Liver (tissue), 9 donors: ENCODE measurements around the gene ARSB. TPM values are rescaled to one million over a fixed set of nuclear protein-coding genes. Genes with fewer than 3 reads are reported as not detected.

Source experiments
- DNase-seq: peaks from one replicate; pipeline ENCODE4 v3.0.0-alpha.2; 2017; ENCODE audit warnings: low spot score
- H3K27ac ChIP-seq, 2 donors: one replicate each; pipeline ENCODE4 v1.7.0; 2013; ENCODE audit warnings: inconsistent platforms in 2 of 2, low read length in 2 of 2, control low read depth in 1 of 2, low read depth in 1 of 2, mild to moderate bottlenecking in 1 of 2
- H3K27me3 ChIP-seq, 4 donors: one replicate each; pipeline versions ENCODE4 v1.6.1 to v1.7.0; 2013; ENCODE audit warnings: low read length in 3 of 4, inconsistent platforms in 1 of 4, mild to moderate bottlenecking in 1 of 4, moderate library complexity in 1 of 4; ENCODE audit not compliant: control insufficient read depth in 4 of 4, insufficient read depth in 4 of 4
- H3K36me3 ChIP-seq, 4 donors: one replicate each; pipeline versions ENCODE4 v1.6.1 to v1.7.0; 2013; ENCODE audit warnings: low read length in 3 of 4, mild to moderate bottlenecking in 3 of 4, low read depth in 1 of 4, moderate library complexity in 1 of 4; ENCODE audit not compliant: control insufficient read depth in 4 of 4, insufficient read depth in 3 of 4
- H3K4me1 ChIP-seq, 4 donors: one replicate each; pipeline versions ENCODE4 v1.6.1 to v1.7.0; 2013; ENCODE audit warnings: low read length in 3 of 4, mild to moderate bottlenecking in 3 of 4, moderate library complexity in 1 of 4; ENCODE audit not compliant: control insufficient read depth in 4 of 4, insufficient read depth in 4 of 4
- H3K4me3 ChIP-seq, 3 donors: one replicate each; pipeline versions ENCODE4 v1.6.1 to v1.7.0; 2013; ENCODE audit warnings: low read length in 3 of 3, control low read depth in 1 of 3, low read depth in 1 of 3, mild to moderate bottlenecking in 1 of 3
- H3K9ac ChIP-seq, 2 donors: one replicate each; pipeline ENCODE4 v1.7.0; 2013; ENCODE audit warnings: low read length in 2 of 2, mild to moderate bottlenecking in 2 of 2, moderate library complexity in 2 of 2, control low read depth in 1 of 2, low read depth in 1 of 2
- H3K9me3 ChIP-seq, 4 donors: one replicate each; pipeline versions ENCODE4 v1.6.1 to v1.7.0; 2013; ENCODE audit warnings: low read length in 3 of 4; ENCODE audit not compliant: control insufficient read depth in 4 of 4
- EGR1 ChIP-seq, 2 donors: IDR thresholded peaks; 2 replicates each; pipeline ENCODE4 v1.6.1; 2016 to 2018; ENCODE audit warnings: antibody characterized with exemption in 2 of 2, low read depth in 2 of 2
- FOXA2 ChIP-seq: IDR thresholded peaks from 2 replicates; pipeline ENCODE4 v1.6.1; 2016; ENCODE audit warnings: antibody characterized with exemption
- GABPA ChIP-seq, 2 donors: IDR thresholded peaks in 1 of 2; conservative IDR thresholded peaks in 1 of 2; 2 replicates each; pipeline ENCODE4 v1.6.1; 2016; ENCODE audit warnings: antibody characterized with exemption in 2 of 2, mild to moderate bottlenecking in 1 of 2, moderate library complexity in 1 of 2
- HNF4A ChIP-seq, 2 donors: conservative IDR thresholded peaks; 2 replicates each; pipeline ENCODE4 v1.6.1; 2016; ENCODE audit warnings: antibody characterized with exemption in 2 of 2, mild to moderate bottlenecking in 2 of 2
- HNF4G ChIP-seq: IDR thresholded peaks from 2 replicates; pipeline ENCODE4 v1.6.1; 2016; ENCODE audit warnings: antibody characterized with exemption
- JUND ChIP-seq, 2 donors: IDR thresholded peaks; 2 replicates each; pipeline ENCODE4 v1.6.1; 2016; ENCODE audit warnings: antibody characterized with exemption in 2 of 2
- NR2F2 ChIP-seq: IDR thresholded peaks from 2 replicates; pipeline ENCODE4 v1.6.1; 2016; ENCODE audit warnings: antibody characterized with exemption
- RAD21 ChIP-seq, 2 donors: IDR thresholded peaks; 2 replicates each; pipeline ENCODE4 v1.6.1; 2016; ENCODE audit warnings: antibody characterized with exemption in 2 of 2, mild to moderate bottlenecking in 2 of 2
- RXRA ChIP-seq, 2 donors: IDR thresholded peaks; 2 replicates each; pipeline ENCODE4 v1.6.1; 2017 to 2018; ENCODE audit warnings: antibody characterized with exemption in 2 of 2, mild to moderate bottlenecking in 1 of 2
- SP1 ChIP-seq: IDR thresholded peaks from 2 replicates; pipeline ENCODE4 v1.6.1; 2018; ENCODE audit warnings: antibody characterized with exemption, mild to moderate bottlenecking
- YY1 ChIP-seq: IDR thresholded peaks from 2 replicates; pipeline ENCODE4 v1.6.1; 2016; ENCODE audit warnings: antibody characterized with exemption, mild to moderate bottlenecking
- WGBS: extraction: QIAGEN DNeasy Blood & Tissue Kit; methylation state at CpG from one replicate; pipeline ENCODE4 v1.1.7; 2013; 5-methylcytosine and 5-hydroxymethylcytosine counted together
- polyA plus RNA-seq, 2 donors: library from polyadenylated mRNA; stranded (reverse) in 1 of 2; unstranded in 1 of 2; fragments of 200-250 nt in 1 of 2; fragments of >200 nt in 1 of 2; fragmentation: Nextera tagmentation in 1 of 2; extraction: Ambion mirVana in 1 of 2; gene quantifications; one replicate each; pipeline versions ENCODE4 v1.2.1 to v1.2.3, GENCODE V29; 2013 to 2015
- total RNA-seq, 2 donors: library from RNA; depleted of rRNA; stranded (reverse); fragments of >200 nt; gene quantifications; one replicate each; pipeline ENCODE4 v1.2.3, GENCODE V29; 2014
- TF ChIP-seq, protein P1 (sequence below): IDR thresholded peaks from 2 replicates; pipeline ENCODE4 v1.6.1; 2016; ENCODE audit warnings: antibody characterized with exemption, mild to moderate bottlenecking
- TF ChIP-seq, protein P2 (sequence below): fragments of 150-350 bp; IDR thresholded peaks from 2 replicates; pipeline ENCODE4 v1.5.1; 2017; ENCODE audit warnings: improper control_type of control experiment, low read depth, low read length; ENCODE audit not compliant: missing input control
- TF ChIP-seq, protein P3 (sequence below): IDR thresholded peaks from 2 replicates; pipeline ENCODE4 v1.6.1; 2016; ENCODE audit warnings: antibody characterized with exemption
- TF ChIP-seq, protein P4 (sequence below): IDR thresholded peaks from 2 replicates; pipeline ENCODE4 v1.6.1; 2016; ENCODE audit warnings: antibody characterized with exemption
- donor health status: healthy.
- donor health status: healthy.
- donor health status: healthy.
- donor health status: healthy.
- donor health status: healthy.

Gene ARSB
- total and polyA plus RNA-seq, 4 donors, result 3.5 to 26.2 (median 8.7) TPM

DNA sequence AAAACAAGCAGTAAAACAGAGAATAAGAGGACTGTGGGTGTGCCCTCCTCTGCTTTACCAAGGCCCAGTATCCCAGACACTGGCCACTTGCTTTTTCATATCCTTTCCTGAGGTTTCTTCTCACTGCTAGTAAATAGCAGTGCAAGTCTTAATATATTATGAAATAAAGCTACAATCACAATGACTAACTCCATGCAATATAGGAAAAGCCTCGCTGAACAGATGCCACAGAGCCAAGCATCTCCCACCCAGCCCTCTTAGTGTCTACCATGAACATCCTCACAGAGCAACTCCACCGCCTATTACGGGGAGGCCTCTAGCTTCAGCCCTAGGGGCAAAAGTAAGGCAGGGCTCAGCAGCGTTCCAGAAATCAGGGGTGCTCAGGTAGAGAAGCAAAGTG is 205.8 kb downstream of the ARSB start (continued):
- TF ChIP-seq HNF4G, result no peak

DNA sequence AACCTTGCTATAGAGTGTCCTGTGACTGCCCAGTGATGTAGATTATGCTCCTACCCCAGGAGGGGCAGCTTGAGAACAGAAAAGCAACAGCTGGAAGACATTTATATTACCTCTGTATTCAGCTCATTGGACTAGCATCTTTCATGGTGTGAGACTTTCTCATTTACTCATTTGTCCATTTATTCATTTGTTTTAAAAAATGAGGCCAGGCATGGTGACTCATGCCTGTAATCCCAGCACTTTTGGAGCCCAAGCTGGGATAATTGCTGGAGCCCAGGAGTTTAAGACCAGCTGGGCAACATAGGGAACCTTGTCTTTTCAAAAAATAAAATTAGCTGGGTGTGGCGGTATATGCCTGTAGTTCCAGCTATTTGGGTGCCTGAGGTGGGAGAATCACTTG is 206.6 kb downstream of the ARSB start:
- DNase-seq, result no peak
- no peak overlapping the region for H3K4me3 ChIP-seq
- peaks cover 0 to 9% (median 5%) of the 10 kb centered on the region in 4 donors for H3K36me3 ChIP-seq
- 97% methylated on average over 1 of the region's 1 CpG for WGBS
- no peaks in the 10 kb centered on the region for H3K9me3 ChIP-seq
- no peak for TF ChIP-seq NR2F2
- TF ChIP-seq, protein P1, sequence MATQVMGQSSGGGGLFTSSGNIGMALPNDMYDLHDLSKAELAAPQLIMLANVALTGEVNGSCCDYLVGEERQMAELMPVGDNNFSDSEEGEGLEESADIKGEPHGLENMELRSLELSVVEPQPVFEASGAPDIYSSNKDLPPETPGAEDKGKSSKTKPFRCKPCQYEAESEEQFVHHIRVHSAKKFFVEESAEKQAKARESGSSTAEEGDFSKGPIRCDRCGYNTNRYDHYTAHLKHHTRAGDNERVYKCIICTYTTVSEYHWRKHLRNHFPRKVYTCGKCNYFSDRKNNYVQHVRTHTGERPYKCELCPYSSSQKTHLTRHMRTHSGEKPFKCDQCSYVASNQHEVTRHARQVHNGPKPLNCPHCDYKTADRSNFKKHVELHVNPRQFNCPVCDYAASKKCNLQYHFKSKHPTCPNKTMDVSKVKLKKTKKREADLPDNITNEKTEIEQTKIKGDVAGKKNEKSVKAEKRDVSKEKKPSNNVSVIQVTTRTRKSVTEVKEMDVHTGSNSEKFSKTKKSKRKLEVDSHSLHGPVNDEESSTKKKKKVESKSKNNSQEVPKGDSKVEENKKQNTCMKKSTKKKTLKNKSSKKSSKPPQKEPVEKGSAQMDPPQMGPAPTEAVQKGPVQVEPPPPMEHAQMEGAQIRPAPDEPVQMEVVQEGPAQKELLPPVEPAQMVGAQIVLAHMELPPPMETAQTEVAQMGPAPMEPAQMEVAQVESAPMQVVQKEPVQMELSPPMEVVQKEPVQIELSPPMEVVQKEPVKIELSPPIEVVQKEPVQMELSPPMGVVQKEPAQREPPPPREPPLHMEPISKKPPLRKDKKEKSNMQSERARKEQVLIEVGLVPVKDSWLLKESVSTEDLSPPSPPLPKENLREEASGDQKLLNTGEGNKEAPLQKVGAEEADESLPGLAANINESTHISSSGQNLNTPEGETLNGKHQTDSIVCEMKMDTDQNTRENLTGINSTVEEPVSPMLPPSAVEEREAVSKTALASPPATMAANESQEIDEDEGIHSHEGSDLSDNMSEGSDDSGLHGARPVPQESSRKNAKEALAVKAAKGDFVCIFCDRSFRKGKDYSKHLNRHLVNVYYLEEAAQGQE, result no peak
- no peak for TF ChIP-seq EGR1 (IDR thresholded peaks at IDR 0.05; ENCODE audit: low read depth in 2 of 2)
- TF ChIP-seq SP1, result no peak
- TF ChIP-seq FOXA2, result no peak
- TF ChIP-seq GABPA (IDR thresholded peaks at IDR 0.05 in 1 of 2, conservative IDR thresholded peaks at IDR 0.05 in 1 of 2), result no peak
- TF ChIP-seq, protein P2, sequence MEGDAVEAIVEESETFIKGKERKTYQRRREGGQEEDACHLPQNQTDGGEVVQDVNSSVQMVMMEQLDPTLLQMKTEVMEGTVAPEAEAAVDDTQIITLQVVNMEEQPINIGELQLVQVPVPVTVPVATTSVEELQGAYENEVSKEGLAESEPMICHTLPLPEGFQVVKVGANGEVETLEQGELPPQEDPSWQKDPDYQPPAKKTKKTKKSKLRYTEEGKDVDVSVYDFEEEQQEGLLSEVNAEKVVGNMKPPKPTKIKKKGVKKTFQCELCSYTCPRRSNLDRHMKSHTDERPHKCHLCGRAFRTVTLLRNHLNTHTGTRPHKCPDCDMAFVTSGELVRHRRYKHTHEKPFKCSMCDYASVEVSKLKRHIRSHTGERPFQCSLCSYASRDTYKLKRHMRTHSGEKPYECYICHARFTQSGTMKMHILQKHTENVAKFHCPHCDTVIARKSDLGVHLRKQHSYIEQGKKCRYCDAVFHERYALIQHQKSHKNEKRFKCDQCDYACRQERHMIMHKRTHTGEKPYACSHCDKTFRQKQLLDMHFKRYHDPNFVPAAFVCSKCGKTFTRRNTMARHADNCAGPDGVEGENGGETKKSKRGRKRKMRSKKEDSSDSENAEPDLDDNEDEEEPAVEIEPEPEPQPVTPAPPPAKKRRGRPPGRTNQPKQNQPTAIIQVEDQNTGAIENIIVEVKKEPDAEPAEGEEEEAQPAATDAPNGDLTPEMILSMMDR, result no peak
- TF ChIP-seq, protein P3, sequence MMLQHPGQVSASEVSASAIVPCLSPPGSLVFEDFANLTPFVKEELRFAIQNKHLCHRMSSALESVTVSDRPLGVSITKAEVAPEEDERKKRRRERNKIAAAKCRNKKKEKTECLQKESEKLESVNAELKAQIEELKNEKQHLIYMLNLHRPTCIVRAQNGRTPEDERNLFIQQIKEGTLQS, result no peak
- TF ChIP-seq, protein P4, sequence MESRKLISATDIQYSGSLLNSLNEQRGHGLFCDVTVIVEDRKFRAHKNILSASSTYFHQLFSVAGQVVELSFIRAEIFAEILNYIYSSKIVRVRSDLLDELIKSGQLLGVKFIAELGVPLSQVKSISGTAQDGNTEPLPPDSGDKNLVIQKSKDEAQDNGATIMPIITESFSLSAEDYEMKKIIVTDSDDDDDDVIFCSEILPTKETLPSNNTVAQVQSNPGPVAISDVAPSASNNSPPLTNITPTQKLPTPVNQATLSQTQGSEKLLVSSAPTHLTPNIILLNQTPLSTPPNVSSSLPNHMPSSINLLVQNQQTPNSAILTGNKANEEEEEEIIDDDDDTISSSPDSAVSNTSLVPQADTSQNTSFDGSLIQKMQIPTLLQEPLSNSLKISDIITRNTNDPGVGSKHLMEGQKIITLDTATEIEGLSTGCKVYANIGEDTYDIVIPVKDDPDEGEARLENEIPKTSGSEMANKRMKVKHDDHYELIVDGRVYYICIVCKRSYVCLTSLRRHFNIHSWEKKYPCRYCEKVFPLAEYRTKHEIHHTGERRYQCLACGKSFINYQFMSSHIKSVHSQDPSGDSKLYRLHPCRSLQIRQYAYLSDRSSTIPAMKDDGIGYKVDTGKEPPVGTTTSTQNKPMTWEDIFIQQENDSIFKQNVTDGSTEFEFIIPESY, result no peak
- no peak for TF ChIP-seq YY1
- TF ChIP-seq RXRA (IDR thresholded peaks at IDR 0.05), result no peak
- TF ChIP-seq JUND (IDR thresholded peaks at IDR 0.05), result no peak
- TF ChIP-seq HNF4G, result no peak
- no peak overlapping the region for H3K9ac ChIP-seq
- no peaks in the 10 kb centered on the region for H3K27me3 ChIP-seq
- no peaks in the 10 kb centered on the region for H3K4me1 ChIP-seq
- no peak overlapping the region for H3K27ac ChIP-seq

DNA sequence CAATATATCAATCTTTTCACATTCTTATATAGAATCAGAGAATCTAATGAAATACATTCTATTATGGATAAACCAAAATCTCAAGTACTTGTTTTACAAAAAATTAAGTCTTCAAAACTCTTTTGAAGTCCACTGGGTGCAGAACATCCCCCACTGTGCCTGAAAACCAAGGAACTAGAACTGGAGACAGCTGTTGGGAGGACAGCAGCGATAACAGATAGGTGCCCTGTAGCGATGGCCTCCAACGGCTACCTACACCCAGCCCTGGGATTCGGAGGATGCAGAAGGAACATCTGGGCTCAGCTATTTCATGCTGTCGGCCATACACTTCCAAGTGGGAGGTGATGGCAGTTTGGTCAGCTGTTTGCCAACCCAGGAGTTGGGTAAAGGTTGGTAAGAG is 207.2 kb downstream of the ARSB start:
- TF ChIP-seq, protein P3, result no peak
- TF ChIP-seq HNF4A (conservative IDR thresholded peaks at IDR 0.05), result no peak
- TF ChIP-seq RAD21 (IDR thresholded peaks at IDR 0.05), result no peak
- TF ChIP-seq, protein P1, result no peak
- peaks cover 0 to 9% (median 5%) of the 10 kb centered on the region in 4 donors for H3K36me3 ChIP-seq
- no peaks in the 10 kb centered on the region for H3K4me1 ChIP-seq
- no peak overlapping the region for H3K4me3 ChIP-seq
- H3K9ac ChIP-seq, result no peak overlapping the region
- 99% methylated on average over 5 of the region's 5 CpGs for WGBS
- no peaks in the 10 kb centered on the region for H3K9me3 ChIP-seq
- no peaks in the 10 kb centered on the region for H3K27me3 ChIP-seq
- H3K27ac ChIP-seq, result no peak overlapping the region
- DNase-seq, result no peak
